Endothelial cell of umbilical vein (primary cell): ENCODE data around the gene ZNF487. TPM values are rescaled to one million over a fixed set of nuclear protein-coding genes. Genes with fewer than 3 reads are reported as not detected.

Experiments
- BruUV-seq: library from RNA; stranded (reverse); fragments of 400-500 nt; replicated peaks from 2 replicates; lab custom pipeline; 2021; lab: Mats Ljungman, UMichigan
- CTCF ChIA-PET: fragments of 300-600, 350-600 bp; sonication (Branson Sonifier 250); formaldehyde crosslinking; loops from one replicate; lab custom pipeline; 2021; ENCODE audit warnings: antibody characterized with exemption, inconsistent platforms; lab: Charles Lee
- POLR2A ChIA-PET: fragments of 300-600, 350-600 bp; sonication (Branson Sonifier 250); formaldehyde crosslinking; loops from one replicate; lab custom pipeline; 2021; ENCODE audit warnings: antibody characterized with exemption, inconsistent platforms; lab: Charles Lee
- DNase-seq: peaks from one replicate; pipeline ENCODE4 v3.0.0-alpha.2; 2011; ENCODE audit warnings: low read depth, low spot score
- FAIRE-seq: peaks from 2 replicates; lab custom pipeline; 2011; peaks lifted over from hg19 to GRCh38; lab: Jason Lieb, UNC
- H2AFZ ChIP-seq: 2 replicates; pipeline ENCODE4 v1.6.0; 2012; ENCODE audit warnings: low read depth, low read length, control low read depth, inconsistent platforms
- H3K27ac ChIP-seq: 2 replicates; pipeline ENCODE4 v1.5.1; 2011; ENCODE audit warnings: low read depth, mild to moderate bottlenecking, control low read depth, low read length, moderate library complexity; ENCODE audit not compliant: insufficient read depth
- H3K27me3 ChIP-seq, 2 experiments: 2 replicates each; pipeline versions ENCODE4 v1.6.0 to v1.6.1; 2011; ENCODE audit warnings: low read length in 2 of 2, mixed read lengths in 1 of 2; ENCODE audit not compliant: control insufficient read depth in 2 of 2, insufficient read depth in 2 of 2
- H3K36me3 ChIP-seq, 2 experiments: 2 replicates in 1 of 2; 3 replicates in 1 of 2; pipeline ENCODE4 v1.5.1; 2011; ENCODE audit warnings: low read length in 2 of 2, mild to moderate bottlenecking in 1 of 2, moderate library complexity in 1 of 2; ENCODE audit not compliant: control insufficient read depth in 2 of 2, insufficient read depth in 2 of 2; ENCODE audit errors: extremely low read depth in 1 of 2
- H3K4me1 ChIP-seq: 3 replicates; pipeline ENCODE4 v1.5.1; 2011; ENCODE audit warnings: mild to moderate bottlenecking, low read length; ENCODE audit not compliant: control insufficient read depth, insufficient read depth; ENCODE audit errors: extremely low read depth
- H3K4me2 ChIP-seq: 2 replicates; pipeline ENCODE4 v1.6.1; 2011; ENCODE audit warnings: low read length, control low read depth, mixed read lengths; ENCODE audit not compliant: insufficient read depth
- H3K4me3 ChIP-seq, 3 experiments: fragments of 200-600 bp in 1 of 3; sonication (generic), shearing (Covaris generic) in 1 of 3; replicated peaks in 1 of 3; 2 replicates each; pipeline ENCODE4 v1.5.1; 2011 to 2016; ENCODE audit warnings: control low read depth in 3 of 3, low read length in 3 of 3, mild to moderate bottlenecking in 2 of 3, inconsistent platforms in 1 of 3, low read depth in 1 of 3, moderate library complexity in 1 of 3; ENCODE audit not compliant: insufficient read depth in 1 of 3
- H3K79me2 ChIP-seq: 2 replicates; pipeline ENCODE4 v1.6.0; 2012; ENCODE audit warnings: low read length, inconsistent platforms; ENCODE audit not compliant: control insufficient read depth, insufficient read depth
- H3K9ac ChIP-seq: replicated peaks from 2 replicates; pipeline ENCODE3; 2011; ENCODE audit warnings: low read length, control low read depth; ENCODE audit not compliant: insufficient read depth; ENCODE audit errors: extremely low read depth
- H3K9me1 ChIP-seq: replicated peaks from 3 replicates; pipeline ENCODE4 v1.6.0; 2011; ENCODE audit warnings: mild to moderate bottlenecking, low read length; ENCODE audit not compliant: control insufficient read depth, insufficient read depth; ENCODE audit errors: extremely low read depth
- H3K9me3 ChIP-seq: replicated peaks from 2 replicates; pipeline ENCODE4 v1.5.1; 2012; ENCODE audit warnings: low read length, inconsistent platforms; ENCODE audit not compliant: control insufficient read depth, insufficient read depth
- H4K20me1 ChIP-seq: replicated peaks from 2 replicates; pipeline ENCODE3; 2011; ENCODE audit warnings: mild to moderate bottlenecking, low read length; ENCODE audit not compliant: control insufficient read depth, insufficient read depth; ENCODE audit errors: extremely low read depth
- EZH2 ChIP-seq: IDR thresholded peaks from 2 replicates; pipeline ENCODE4 v1.6.1; 2012; ENCODE audit warnings: borderline replicate concordance, low read depth, mild to moderate bottlenecking, moderate library complexity, low read length, inconsistent platforms; ENCODE audit not compliant: severe bottlenecking
- JUN ChIP-seq: IDR thresholded peaks from 2 replicates; pipeline ENCODE4 v1.6.1; 2011; ENCODE audit warnings: borderline replicate concordance, low read depth; ENCODE audit not compliant: insufficient read length, insufficient read depth
- POLR2A ChIP-seq: IDR thresholded peaks from 2 replicates; pipeline ENCODE4 v1.6.1; 2012; ENCODE audit warnings: low read depth, mild to moderate bottlenecking, control low read depth, low read length
- POLR2AphosphoS5 ChIP-seq: IDR thresholded peaks from 2 replicates; pipeline ENCODE4 v1.6.1; 2012; ENCODE audit warnings: low read depth, mild to moderate bottlenecking, control low read depth, low read length, moderate library complexity; ENCODE audit not compliant: insufficient read depth
- dilution Hi-C: fragments of 300-500 bp; cut with MboI; formaldehyde crosslinking; loops from one replicate; pipeline ENCODE4 v1.15.0; 2019; ENCODE audit warnings: low sequenced_read_pairs; ENCODE audit not compliant: extremely low pct_ligation_motif_present
- intact Hi-C: fragments of 100-400 bp; cut with micrococcal nuclease; formaldehyde crosslinking; loops from one replicate; pipeline ENCODE4 v1.10.0; 2022
- polyA plus RNA-seq, 4 experiments: library from polyadenylated mRNA; depleted of rRNA in 3 of 4; stranded (reverse) in 3 of 4; unstranded in 1 of 4; fragments of >200 nt; gene quantifications; 2 replicates each; pipeline versions ENCODE4 v1.2.1 to v1.2.3, GENCODE V29; 2011 to 2012; ENCODE audit warnings: missing spikeins in 1 of 4
- total RNA-seq: library from RNA; stranded (reverse); gene quantifications from 2 replicates; pipeline ENCODE4 v1.2.3, GENCODE V29; 2021
- TF ChIP-seq, protein P1 (sequence below), 2 donors: IDR thresholded peaks; 1 replicate in 1 of 2; 2 replicates in 1 of 2; pipeline ENCODE4 v1.5.1; 2011; ENCODE audit warnings: low read length in 2 of 2, mild to moderate bottlenecking in 2 of 2, moderate library complexity in 2 of 2, control low read depth in 1 of 2, inconsistent platforms in 1 of 2, low read depth in 1 of 2; ENCODE audit not compliant: insufficient read depth in 1 of 2; ENCODE audit errors: extremely low read depth in 1 of 2
- TF ChIP-seq, protein P2 (sequence below): IDR thresholded peaks from 2 replicates; pipeline ENCODE4 v1.6.1; 2011; ENCODE audit not compliant: insufficient read depth, insufficient read length

Gene ZNF487
- total and polyA plus RNA-seq, 2 donors (not counting 3 experiments of a cell fraction or from before 2014, with no cell fraction given): 2.1 to 2.6 TPM

DNA sequence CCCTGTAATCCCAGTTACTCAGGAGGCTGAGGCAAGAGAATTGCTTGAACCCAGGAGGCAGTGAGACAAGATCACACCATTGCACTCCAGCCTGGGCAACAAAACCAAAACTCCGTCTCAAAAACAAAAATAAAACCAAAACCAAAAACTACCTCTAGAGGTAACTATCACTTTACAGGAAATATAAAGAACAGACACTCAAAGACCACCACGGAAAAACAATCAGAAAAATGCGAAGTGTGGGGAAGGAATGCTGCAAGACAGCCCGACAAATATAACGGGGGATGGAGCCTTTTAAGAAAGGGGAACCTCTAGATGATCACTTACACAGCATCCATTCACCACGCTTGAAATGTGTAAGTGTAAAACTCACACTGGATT lies 32.2 kb upstream of the ZNF487 start:
- no TSS peak for BruUV-seq
- H3K4me2 ChIP-seq: no peak overlapping the region
- H3K4me1 ChIP-seq: peaks cover 37% of the 10 kb centered on the region
- H3K36me3 ChIP-seq: peaks cover 0 to 2% of the 10 kb centered on the region in 2 experiments
- H2AFZ ChIP-seq: no peak overlapping the region
- POLR2A ChIA-PET: no interaction called here
- H3K9me1 ChIP-seq: no peaks in the 10 kb centered on the region
- DNase-seq (no peak), FAIRE-seq (no peak)
- no peaks in the 10 kb centered on the region for H3K9me3 ChIP-seq
- no peak overlapping the region for H3K9ac ChIP-seq
- peaks cover 89% of the 10 kb centered on the region for H3K79me2 ChIP-seq
- dilution Hi-C loops (no loop called here), intact Hi-C loops (loop anchor here (5.0 kb wide), 1 partner anchor 267 kb away; the partner anchor contains the start of gene CSGALNACT2)
- CTCF ChIA-PET: no interaction called here
- H3K27me3 ChIP-seq: no peaks in the 10 kb centered on the region
- TF ChIP-seq JUN: no peak
- TF ChIP-seq, protein P1, sequence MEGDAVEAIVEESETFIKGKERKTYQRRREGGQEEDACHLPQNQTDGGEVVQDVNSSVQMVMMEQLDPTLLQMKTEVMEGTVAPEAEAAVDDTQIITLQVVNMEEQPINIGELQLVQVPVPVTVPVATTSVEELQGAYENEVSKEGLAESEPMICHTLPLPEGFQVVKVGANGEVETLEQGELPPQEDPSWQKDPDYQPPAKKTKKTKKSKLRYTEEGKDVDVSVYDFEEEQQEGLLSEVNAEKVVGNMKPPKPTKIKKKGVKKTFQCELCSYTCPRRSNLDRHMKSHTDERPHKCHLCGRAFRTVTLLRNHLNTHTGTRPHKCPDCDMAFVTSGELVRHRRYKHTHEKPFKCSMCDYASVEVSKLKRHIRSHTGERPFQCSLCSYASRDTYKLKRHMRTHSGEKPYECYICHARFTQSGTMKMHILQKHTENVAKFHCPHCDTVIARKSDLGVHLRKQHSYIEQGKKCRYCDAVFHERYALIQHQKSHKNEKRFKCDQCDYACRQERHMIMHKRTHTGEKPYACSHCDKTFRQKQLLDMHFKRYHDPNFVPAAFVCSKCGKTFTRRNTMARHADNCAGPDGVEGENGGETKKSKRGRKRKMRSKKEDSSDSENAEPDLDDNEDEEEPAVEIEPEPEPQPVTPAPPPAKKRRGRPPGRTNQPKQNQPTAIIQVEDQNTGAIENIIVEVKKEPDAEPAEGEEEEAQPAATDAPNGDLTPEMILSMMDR (IDR thresholded peaks at IDR 0.05; ENCODE audit: extremely low read depth in 1 of 2, insufficient read depth in 1 of 2, low read depth in 1 of 2, low read length in 2 of 2): no peak
- TF ChIP-seq EZH2: no peak
- TF ChIP-seq, protein P2, sequence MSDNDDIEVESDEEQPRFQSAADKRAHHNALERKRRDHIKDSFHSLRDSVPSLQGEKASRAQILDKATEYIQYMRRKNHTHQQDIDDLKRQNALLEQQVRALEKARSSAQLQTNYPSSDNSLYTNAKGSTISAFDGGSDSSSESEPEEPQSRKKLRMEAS: no peak
- no peak for TF ChIP-seq POLR2A
- no peak for TF ChIP-seq POLR2AphosphoS5
- H4K20me1 ChIP-seq: peaks cover 5% of the 10 kb centered on the region
- no peak overlapping the region for H3K27ac ChIP-seq
- H3K4me3 ChIP-seq: no peak overlapping the region
